ENCODE data around the gene PLPPR1. TPM values are rescaled to one million over a fixed set of nuclear protein-coding genes. Genes with fewer than 3 reads are reported as not detected.

The PLPPR1 gene
- total RNA-seq, 1 donor from 2014 or later: not detected

DNA sequence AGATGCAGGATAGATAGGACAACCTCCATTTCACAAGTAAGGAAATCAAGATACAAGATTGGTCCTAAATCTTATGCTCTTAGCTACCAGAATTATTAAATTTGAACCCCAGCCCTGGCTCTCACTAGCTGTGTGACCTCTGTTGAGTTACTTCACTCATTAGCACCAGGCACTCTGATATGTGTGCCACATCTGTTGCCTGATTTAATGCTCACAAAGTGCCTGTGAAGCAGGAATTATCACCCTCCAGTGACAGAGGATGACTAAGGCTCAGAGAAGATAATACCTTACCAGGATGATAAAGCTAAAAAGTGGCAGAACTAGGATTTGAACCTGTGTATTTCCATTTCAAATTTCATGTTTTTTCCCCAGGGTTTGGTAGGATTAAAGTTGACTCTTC is 110.0 kb downstream of the PLPPR1 start:
- no peaks in the 10 kb centered on the region for H3K4me1 Mint-ChIP-seq (ENCODE audit: unreplicated experiment)
- TF ChIP-seq, protein P1, sequence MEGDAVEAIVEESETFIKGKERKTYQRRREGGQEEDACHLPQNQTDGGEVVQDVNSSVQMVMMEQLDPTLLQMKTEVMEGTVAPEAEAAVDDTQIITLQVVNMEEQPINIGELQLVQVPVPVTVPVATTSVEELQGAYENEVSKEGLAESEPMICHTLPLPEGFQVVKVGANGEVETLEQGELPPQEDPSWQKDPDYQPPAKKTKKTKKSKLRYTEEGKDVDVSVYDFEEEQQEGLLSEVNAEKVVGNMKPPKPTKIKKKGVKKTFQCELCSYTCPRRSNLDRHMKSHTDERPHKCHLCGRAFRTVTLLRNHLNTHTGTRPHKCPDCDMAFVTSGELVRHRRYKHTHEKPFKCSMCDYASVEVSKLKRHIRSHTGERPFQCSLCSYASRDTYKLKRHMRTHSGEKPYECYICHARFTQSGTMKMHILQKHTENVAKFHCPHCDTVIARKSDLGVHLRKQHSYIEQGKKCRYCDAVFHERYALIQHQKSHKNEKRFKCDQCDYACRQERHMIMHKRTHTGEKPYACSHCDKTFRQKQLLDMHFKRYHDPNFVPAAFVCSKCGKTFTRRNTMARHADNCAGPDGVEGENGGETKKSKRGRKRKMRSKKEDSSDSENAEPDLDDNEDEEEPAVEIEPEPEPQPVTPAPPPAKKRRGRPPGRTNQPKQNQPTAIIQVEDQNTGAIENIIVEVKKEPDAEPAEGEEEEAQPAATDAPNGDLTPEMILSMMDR (IDR thresholded peaks at IDR 0.05): no peak
- no peak overlapping the region for H3K27ac Mint-ChIP-seq (ENCODE audit: unreplicated experiment)
- no peaks in the 10 kb centered on the region for H3K9me3 Mint-ChIP-seq (ENCODE audit: unreplicated experiment)
- no peaks in the 10 kb centered on the region for H3K27me3 Mint-ChIP-seq (ENCODE audit: unreplicated experiment)
- no peaks in the 10 kb centered on the region for H3K36me3 Mint-ChIP-seq (ENCODE audit: unreplicated experiment)
- DNase-seq (ENCODE audit: extremely low spot score, unreplicated experiment): no peak
- no peak overlapping the region for H3K4me3 Mint-ChIP-seq (ENCODE audit: unreplicated experiment)

DNA sequence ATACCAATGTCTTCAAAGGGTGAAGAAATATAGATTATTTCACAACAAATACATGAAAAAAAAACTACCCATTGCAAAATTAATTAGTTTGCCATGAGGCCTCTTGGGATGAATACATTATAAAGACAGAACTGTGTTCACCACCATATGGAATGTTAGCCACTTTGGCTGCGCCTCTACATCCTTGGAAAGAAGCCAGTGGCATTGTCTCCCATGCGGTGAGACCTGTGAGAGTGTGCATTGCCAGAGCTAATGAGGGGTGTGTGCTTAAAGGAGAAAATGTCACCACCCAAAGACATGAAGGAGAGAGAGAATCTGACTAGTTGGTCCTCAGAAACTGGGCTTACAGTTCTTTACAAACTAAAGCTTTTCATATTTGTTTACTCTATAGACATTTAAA is 110.6 kb downstream of the PLPPR1 start:
- H3K4me3 Mint-ChIP-seq (ENCODE audit: unreplicated experiment): no peak overlapping the region
- no peak for DNase-seq (ENCODE audit: extremely low spot score, unreplicated experiment)
- no peaks in the 10 kb centered on the region for H3K36me3 Mint-ChIP-seq (ENCODE audit: unreplicated experiment)
- no peak overlapping the region for H3K27ac Mint-ChIP-seq (ENCODE audit: unreplicated experiment)
- no peaks in the 10 kb centered on the region for H3K4me1 Mint-ChIP-seq (ENCODE audit: unreplicated experiment)
- TF ChIP-seq, protein P1 (IDR thresholded peaks at IDR 0.05): no peak
- no peaks in the 10 kb centered on the region for H3K9me3 Mint-ChIP-seq (ENCODE audit: unreplicated experiment)
- no peaks in the 10 kb centered on the region for H3K27me3 Mint-ChIP-seq (ENCODE audit: unreplicated experiment)

DNA sequence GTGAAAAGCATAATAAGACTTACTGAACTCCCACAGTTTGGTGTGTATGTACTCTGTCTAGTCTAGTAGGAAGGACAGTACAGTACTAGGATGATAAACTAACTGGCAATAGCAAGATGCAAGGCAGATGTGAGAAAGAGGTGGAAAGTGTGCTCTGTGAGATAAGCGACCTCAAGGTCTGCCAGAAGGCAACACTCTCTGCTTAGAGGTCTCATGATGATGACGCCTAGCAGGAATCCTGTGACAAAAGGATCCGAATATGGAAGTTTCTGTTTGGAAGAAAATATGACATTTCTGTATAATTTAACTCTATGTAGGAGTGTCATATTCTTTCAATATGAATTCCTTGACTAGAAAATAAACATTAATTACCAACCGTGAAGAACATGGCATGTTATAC is 112.2 kb downstream of the PLPPR1 start:
- H3K4me3 Mint-ChIP-seq (ENCODE audit: unreplicated experiment): no peak overlapping the region
- no peaks in the 10 kb centered on the region for H3K9me3 Mint-ChIP-seq (ENCODE audit: unreplicated experiment)
- H3K4me1 Mint-ChIP-seq (ENCODE audit: unreplicated experiment): no peaks in the 10 kb centered on the region
- no peaks in the 10 kb centered on the region for H3K27me3 Mint-ChIP-seq (ENCODE audit: unreplicated experiment)
- no peak for DNase-seq (ENCODE audit: extremely low spot score, unreplicated experiment)
- no peaks in the 10 kb centered on the region for H3K36me3 Mint-ChIP-seq (ENCODE audit: unreplicated experiment)
- H3K27ac Mint-ChIP-seq (ENCODE audit: unreplicated experiment): no peak overlapping the region
- TF ChIP-seq, protein P1 (IDR thresholded peaks at IDR 0.05): no peak

DNA sequence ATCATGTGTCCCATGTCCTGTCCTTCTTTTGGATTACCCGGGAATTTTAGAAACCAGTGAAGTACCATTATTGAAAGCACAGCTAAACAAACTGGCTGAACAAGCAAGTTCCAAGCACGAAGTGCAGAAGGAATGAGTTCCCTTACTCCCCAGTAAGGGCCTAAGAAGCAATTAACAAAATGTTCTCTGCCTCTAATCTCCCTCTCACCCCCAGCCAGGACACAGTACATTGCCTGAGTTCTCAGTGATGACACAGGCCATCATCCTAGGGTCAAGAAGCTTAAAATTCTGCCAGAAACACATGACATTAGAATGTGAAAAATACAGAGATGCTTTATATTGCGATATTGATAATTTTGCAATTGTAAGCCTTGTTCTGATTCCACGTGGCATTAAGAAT is 118.0 kb downstream of the PLPPR1 start:
- no peaks in the 10 kb centered on the region for H3K27me3 Mint-ChIP-seq (ENCODE audit: unreplicated experiment)
- H3K4me1 Mint-ChIP-seq (ENCODE audit: unreplicated experiment): no peaks in the 10 kb centered on the region
- no peak overlapping the region for H3K4me3 Mint-ChIP-seq (ENCODE audit: unreplicated experiment)
- H3K27ac Mint-ChIP-seq (ENCODE audit: unreplicated experiment): no peak overlapping the region
- TF ChIP-seq, protein P1 (IDR thresholded peaks at IDR 0.05): no peak
- no peak for DNase-seq (ENCODE audit: extremely low spot score, unreplicated experiment)
- H3K36me3 Mint-ChIP-seq (ENCODE audit: unreplicated experiment): no peaks in the 10 kb centered on the region
- peaks cover 3% of the 10 kb centered on the region for H3K9me3 Mint-ChIP-seq (ENCODE audit: unreplicated experiment)

DNA sequence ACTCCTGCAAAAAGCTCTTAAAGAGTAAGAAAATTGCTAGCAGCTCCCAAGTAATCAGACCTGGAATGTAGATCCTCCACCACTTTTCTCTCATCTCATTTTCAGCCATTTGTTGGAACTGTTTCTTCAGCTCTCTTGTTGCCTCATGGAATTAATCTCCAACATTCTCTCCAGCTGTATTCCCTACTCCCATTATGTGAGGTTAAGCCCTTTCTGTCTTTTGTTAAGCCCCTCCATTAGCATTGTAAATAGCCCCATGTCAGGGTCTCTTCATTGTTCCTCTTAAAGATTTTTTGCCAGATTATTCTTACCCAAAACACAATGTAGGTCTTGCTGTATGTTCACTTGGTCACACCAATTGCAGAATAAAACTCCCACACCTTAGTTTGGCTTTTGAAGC is 119.8 kb downstream of the PLPPR1 start:
- no peaks in the 10 kb centered on the region for H3K36me3 Mint-ChIP-seq (ENCODE audit: unreplicated experiment)
- H3K9me3 Mint-ChIP-seq (ENCODE audit: unreplicated experiment): peaks cover 3% of the 10 kb centered on the region
- no peak overlapping the region for H3K4me3 Mint-ChIP-seq (ENCODE audit: unreplicated experiment)
- H3K4me1 Mint-ChIP-seq (ENCODE audit: unreplicated experiment): no peaks in the 10 kb centered on the region
- no peaks in the 10 kb centered on the region for H3K27me3 Mint-ChIP-seq (ENCODE audit: unreplicated experiment)
- no peak overlapping the region for H3K27ac Mint-ChIP-seq (ENCODE audit: unreplicated experiment)
- TF ChIP-seq, protein P1 (IDR thresholded peaks at IDR 0.05): no peak
- no peak for DNase-seq (ENCODE audit: extremely low spot score, unreplicated experiment)
